Astrocyte of the spinal cord (primary cell): Measurements from ENCODE around the gene ANAPC4.
A peak's percentile ranks its signal among the peaks of the same experiment; 100 is the strongest.

ENCODE experiments used
- DNase-seq: peaks from one replicate; pipeline ENCODE4 v3.0.0; 2011; ENCODE audit warnings: low read depth, low spot score
- H3K4me3 ChIP-seq: 2 replicates; pipeline ENCODE4 v1.5.1; 2011; ENCODE audit warnings: low read depth, mild to moderate bottlenecking, low read length, moderate library complexity
- CTCF ChIP-seq: IDR thresholded peaks from 2 replicates; pipeline ENCODE4 v1.5.1; 2012; ENCODE audit warnings: low read depth, mild to moderate bottlenecking, low read length, inconsistent platforms
- in situ Hi-C: cut with HindIII; loops from 2 replicates; pipeline ENCODE4 v1.10.0; 2017; ENCODE audit warnings: low sequenced_read_pairs

Gene ANAPC4

GRCh38 chr4:25347473-25347872 is 29.6 kb upstream of the ANAPC4 start:
- in situ Hi-C loops: no loop called here
- TF ChIP-seq CTCF: no peak
- H3K4me3 ChIP-seq: no peak overlapping the region
- DNase-seq: no peak

GRCh38 chr4:25347971-25348370 is 29.1 kb upstream of the ANAPC4 start:
- H3K4me3 ChIP-seq: no peak overlapping the region
- TF ChIP-seq CTCF: no peak
- in situ Hi-C loops: no loop called here
- no peak for DNase-seq

GRCh38 chr4:25350561-25350960 is 26.5 kb upstream of the ANAPC4 start:
- no peak for DNase-seq
- no peak for TF ChIP-seq CTCF
- in situ Hi-C loops: no loop called here
- H3K4me3 ChIP-seq: no peak overlapping the region

- in situ Hi-C loops: no loop called here
These were observed 25.2 kb upstream of the ANAPC4 start for GRCh38 chr4:25351777-25352416.

GRCh38 chr4:25356068-25356467 is 21.0 kb upstream of the ANAPC4 start:
- in situ Hi-C loops: no loop called here
- no peak overlapping the region for H3K4me3 ChIP-seq
- TF ChIP-seq CTCF: no peak
- DNase-seq: no peak

More at GRCh38 chr4:25351777-25352416, 25.2 kb upstream of the ANAPC4 start:
- peak; percentile 55 for DNase-seq
- no peak overlapping the region for H3K4me3 ChIP-seq
- TF ChIP-seq CTCF: no peak

GRCh38 chr4:25358515-25359275 is 18.4 kb upstream of the ANAPC4 start:
- DNase-seq: no peak
- in situ Hi-C loops: no loop called here
- no peak for TF ChIP-seq CTCF
- no peak overlapping the region for H3K4me3 ChIP-seq
